HG03095 (cell line): ENCODE measurements around the gene TMEM38B.
A peak's percentile ranks its signal among the peaks of the same experiment; 100 is the strongest.

ENCODE experiments used
- ATAC-seq: cut with Tn5 transposase; IDR thresholded peaks from one replicate; pipeline ENCODE4 v1.9.1; 2021; ENCODE audit warnings: moderate library complexity; ENCODE audit not compliant: unreplicated experiment

TMEM38B gene

GRCh38 chr9:105694190-105694847 is at the start of gene TMEM38B:
TSS of gene TMEM38B (plus strand) at chr9:105694541. CDS start at chr9:105694661, 120 bp downstream.
- ATAC-seq: peak; percentile 74

- no peak for ATAC-seq
Measured at GRCh38 chr9:105646879-105647594, 47.3 kb upstream of the TMEM38B start.

- no peak for ATAC-seq
Measured at GRCh38 chr9:105647595-105648349, 46.6 kb upstream of the TMEM38B start.

GRCh38 chr9:105651806-105652205 is 42.5 kb upstream of the TMEM38B start:
- ATAC-seq: no peak

- ATAC-seq: peak; percentile 66
Measured at GRCh38 chr9:105656131-105656921, 38.0 kb upstream of the TMEM38B start.

- ATAC-seq: no peak
Measured at GRCh38 chr9:105658351-105658750, 36.0 kb upstream of the TMEM38B start.

GRCh38 chr9:105661011-105661410 is 33.3 kb upstream of the TMEM38B start:
- no peak for ATAC-seq

GRCh38 chr9:105662184-105663104 is 31.9 kb upstream of the TMEM38B start, which contains the start of gene TAL2:
TSS of gene TAL2 (plus strand) at chr9:105662457. CDS start at chr9:105662497, 40 bp downstream.
- ATAC-seq: peak; percentile 87

GRCh38 chr9:105663914-105664313 is 30.4 kb upstream of the TMEM38B start:
- no peak for ATAC-seq

- ATAC-seq: no peak
Measured at GRCh38 chr9:105667867-105668266, 26.5 kb upstream of the TMEM38B start.

GRCh38 chr9:105670315-105670714 is 24.0 kb upstream of the TMEM38B start:
- ATAC-seq: no peak

GRCh38 chr9:105670775-105671174 is 23.6 kb upstream of the TMEM38B start:
- ATAC-seq: no peak

GRCh38 chr9:105672711-105673234 is 21.6 kb upstream of the TMEM38B start:
- no peak for ATAC-seq

- ATAC-seq: no peak
Measured at GRCh38 chr9:105673850-105674387, 20.4 kb upstream of the TMEM38B start.

GRCh38 chr9:105676351-105676923 is 17.9 kb upstream of the TMEM38B start:
- ATAC-seq: no peak

GRCh38 chr9:105678163-105678562 is 16.2 kb upstream of the TMEM38B start:
- ATAC-seq: no peak

- no peak for ATAC-seq
Measured at GRCh38 chr9:105678781-105679180, 15.6 kb upstream of the TMEM38B start.

- no peak for ATAC-seq
Measured at GRCh38 chr9:105679257-105680022, 14.9 kb upstream of the TMEM38B start.
